HG03354 (cell line): Measurements from ENCODE around the gene MEIS2.

Source experiments
- ATAC-seq: cut with Tn5 transposase; IDR thresholded peaks from one replicate; pipeline ENCODE4 v1.9.1; 2021; ENCODE audit warnings: mild to moderate bottlenecking; ENCODE audit not compliant: unreplicated experiment, poor library complexity, severe bottlenecking

The MEIS2 gene

DNA sequence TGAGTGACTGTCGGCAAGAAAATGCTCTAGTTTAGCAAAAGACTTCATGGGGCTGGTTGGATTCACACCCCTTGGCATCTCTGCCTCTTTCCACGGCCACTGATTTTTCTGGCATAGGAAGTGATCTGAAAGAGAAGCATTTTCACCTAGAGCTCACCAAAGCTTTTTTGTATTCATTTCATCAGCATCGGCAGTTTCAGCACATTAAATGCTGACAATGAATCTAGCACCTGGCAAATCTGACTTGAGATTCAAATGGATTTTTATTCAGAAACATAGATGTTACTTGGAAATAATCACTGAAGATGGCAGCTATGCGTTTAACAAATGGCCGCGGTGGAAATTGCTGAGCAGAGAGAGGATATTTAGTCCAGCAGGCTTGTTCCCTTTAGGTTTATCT lies 155.9 kb downstream of the MEIS2 start:
- ATAC-seq, result no peak

GRCh38 chr15:36943508-36944361 lies 156.6 kb downstream of the MEIS2 start:
- ATAC-seq, result no peak

DNA sequence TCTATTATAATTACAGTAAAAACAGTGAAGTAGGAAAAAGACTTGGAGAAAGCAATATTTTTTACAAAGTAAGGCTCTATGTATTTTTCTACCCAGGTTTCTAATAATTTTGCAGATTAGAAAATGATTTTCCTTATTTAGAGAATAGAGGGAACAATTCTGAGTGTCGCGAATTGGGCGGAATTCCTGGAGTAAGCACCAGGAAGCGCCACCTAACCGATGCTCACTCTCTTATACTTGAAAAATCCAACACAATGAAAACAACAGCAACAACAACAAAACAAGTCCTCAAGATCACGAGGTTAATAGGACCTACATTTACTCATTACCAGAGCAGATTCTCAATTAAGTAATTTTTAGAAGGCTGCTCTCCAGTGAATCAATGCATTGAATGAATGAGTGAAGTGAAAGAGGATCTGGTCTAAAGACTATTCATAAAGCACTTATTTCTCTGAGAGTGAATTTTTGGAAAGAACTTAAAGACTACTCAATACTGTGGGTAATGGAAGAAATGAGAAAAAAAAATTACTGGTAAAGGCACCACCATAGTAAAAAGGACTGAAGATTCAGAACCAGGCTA lies 158.0 kb downstream of the MEIS2 start:
- no peak for ATAC-seq

DNA sequence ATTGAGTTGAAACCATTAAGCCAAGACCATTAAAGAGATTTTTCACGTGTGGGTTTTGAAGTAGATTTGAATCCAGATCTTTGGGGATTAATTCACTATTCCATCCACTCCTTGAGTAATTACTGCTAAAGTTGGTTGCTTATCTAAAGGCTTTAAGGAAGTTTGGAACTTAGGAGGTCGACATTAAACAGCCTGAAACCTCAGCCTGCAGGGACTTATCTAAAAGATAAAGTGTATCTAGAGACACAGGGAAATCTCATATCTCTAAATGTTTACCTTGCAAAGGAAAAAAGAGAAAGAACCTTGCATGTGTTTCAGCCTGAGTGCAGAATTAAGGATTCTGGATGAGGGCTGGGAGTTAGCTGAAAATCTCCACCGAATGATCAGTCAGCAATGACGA lies 158.6 kb downstream of the MEIS2 start:
- no peak for ATAC-seq

DNA sequence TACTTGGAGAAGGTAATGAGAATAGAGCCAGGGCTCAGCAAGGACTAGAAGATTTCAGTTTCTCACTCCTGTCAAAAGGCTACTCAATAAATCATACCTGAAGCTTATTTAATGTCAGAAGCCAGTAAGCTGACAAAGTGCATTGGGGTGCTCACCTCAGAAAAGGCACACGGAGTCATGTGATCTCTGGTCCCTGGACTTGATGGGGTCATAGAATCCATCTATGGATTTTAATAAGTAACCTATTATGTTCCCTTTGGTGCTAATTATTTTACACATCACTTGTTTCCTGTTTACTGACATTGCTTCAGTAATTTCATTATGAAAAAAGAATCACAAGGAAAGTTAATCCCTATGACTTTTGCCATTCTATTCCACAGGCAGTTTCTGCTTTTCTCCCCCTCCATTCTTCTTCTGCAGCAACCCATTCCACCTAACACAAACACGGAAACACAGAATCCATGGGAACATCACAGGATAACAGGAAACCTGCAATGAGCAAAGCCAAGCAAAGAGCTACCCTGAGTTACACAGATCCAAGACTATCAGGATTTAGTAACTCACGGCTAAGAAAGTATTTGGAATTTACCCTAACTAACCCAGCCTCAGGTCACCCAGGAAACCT lies 159.6 kb downstream of the MEIS2 start:
- ATAC-seq, result no peak

- ATAC-seq, result no peak
Observed at GRCh38 chr15:36940219-36940618, 160.1 kb downstream of the MEIS2 start.

DNA sequence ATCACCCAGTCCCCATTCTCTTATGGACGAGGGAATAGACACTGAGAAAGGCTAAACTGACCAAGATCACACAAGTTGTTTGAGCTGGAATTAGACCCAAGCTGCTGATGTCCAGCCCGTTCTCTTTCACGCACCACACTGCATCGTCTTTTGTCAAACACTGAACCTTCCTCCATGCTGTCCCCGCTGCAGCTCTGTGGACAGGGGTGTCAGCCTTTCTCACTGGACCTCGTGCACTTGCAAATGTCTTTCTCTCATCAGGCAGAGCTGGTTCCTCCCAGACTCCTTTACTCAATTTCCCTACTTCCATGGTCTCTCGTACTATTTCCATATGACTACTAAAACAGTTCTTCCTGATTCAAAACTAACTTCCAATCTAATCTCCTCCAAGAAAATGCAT lies 161.6 kb downstream of the MEIS2 start:
- no peak for ATAC-seq

GRCh38 chr15:36938131-36938530 lies 162.2 kb downstream of the MEIS2 start:
- ATAC-seq, result no peak

- ATAC-seq, result no peak
Observed at GRCh38 chr15:36936613-36937012, 163.7 kb downstream of the MEIS2 start.

GRCh38 chr15:36933255-36933990 lies 166.9 kb downstream of the MEIS2 start:
- no peak for ATAC-seq

DNA sequence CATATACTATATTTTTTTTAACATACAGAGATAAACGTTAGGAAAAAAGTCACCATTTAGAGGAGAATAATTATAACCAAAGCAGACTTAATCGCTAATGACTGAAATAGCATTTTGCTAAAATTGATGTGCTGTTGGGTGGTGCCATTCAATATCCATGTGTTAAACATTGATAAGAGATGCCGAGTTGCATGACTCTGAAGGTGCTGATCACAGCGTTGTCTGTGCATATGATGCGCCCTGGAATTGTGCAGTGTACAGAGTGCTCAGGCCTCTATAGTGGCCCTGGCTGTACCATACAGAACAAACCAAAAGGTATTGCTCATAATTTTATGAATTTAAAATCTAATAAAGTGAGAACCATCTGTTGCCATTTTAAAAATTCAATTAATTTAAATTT lies 168.3 kb downstream of the MEIS2 start:
- ATAC-seq, result no peak

DNA sequence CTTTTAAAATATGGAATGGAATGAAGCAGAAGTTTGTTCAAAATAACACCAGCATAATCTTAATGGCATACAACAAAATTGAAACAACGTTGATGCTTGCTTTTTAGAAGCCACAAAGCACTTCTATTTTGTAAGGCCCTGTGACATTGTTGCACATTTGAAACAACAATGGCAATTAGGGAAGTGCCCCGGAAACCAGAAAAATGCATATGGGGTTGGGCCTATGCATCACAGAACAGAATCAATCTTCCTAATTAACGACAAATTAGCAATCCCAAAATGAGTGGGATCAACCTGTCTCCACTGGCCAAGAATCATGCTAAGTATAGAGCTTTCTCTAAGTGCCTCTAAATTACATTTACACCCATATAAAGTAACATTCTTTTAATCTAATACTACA lies 168.9 kb downstream of the MEIS2 start:
- ATAC-seq, result no peak

- no peak for ATAC-seq
Observed at GRCh38 chr15:36926427-36926825, 173.9 kb downstream of the MEIS2 start.

- no peak for ATAC-seq
Observed at GRCh38 chr15:36925653-36926426, 174.5 kb downstream of the MEIS2 start.

- no peak for ATAC-seq
Observed at GRCh38 chr15:36925049-36925448, 175.3 kb downstream of the MEIS2 start.

DNA sequence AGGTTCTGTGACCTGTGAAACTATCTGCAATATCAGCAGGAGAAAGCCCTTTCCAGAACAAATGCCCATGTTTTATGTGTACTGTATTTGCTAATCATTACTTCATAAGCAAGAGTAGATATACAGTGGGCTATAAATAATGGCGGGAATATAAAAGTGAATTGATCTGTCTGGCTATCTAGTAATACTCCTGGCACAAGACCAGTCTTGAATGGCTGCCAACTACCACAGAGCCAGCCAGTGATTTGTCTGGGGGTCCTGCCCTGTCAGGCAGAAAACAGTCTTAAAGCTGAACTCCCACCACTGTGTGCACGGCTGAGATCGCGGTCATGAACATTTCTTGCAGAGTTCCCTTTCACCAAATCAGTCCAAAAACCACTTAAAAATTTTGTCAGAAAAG lies 176.3 kb downstream of the MEIS2 start:
- no peak for ATAC-seq

GRCh38 chr15:36921484-36922091 lies 178.8 kb downstream of the MEIS2 start:
- ATAC-seq, result no peak

DNA sequence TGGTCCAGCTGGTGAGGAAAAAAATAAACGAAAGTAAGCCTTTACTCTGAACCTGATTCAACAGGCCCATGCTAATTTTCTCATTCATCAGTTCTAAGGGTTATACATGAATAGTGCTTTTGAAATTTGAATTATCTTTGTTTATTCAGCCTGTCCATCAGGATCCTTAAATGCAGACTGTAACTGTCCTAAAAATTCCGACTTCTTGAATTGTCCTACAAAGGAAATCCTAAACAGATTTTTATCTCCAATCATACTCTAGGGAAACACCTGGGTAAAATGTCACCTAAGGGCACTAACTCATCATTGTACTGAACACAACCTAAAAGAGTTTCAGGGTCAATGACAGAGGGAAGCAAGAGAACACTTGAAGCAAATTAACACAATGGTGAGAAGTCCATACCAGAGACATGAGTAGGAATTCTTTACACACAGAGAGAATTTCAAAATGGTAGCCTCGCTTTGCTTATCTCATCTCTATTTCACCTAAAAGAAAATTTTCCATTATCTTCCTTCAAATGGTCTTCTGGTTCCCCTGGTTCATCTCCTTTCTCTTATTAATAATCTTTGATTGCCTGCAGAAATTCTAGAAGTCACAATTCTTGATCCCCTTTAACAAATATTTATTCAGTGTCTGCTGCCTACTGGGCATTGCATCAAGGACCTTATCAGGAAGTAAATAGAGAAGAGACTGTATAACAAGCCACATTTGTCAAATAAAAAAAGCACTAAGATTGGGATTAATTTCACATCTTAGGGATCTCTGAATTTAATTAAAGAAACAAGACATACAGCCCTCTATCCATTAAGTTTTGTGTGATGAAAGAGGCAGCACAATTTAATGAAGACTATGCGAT lies 182.7 kb downstream of the MEIS2 start:
- no peak for ATAC-seq
